ENCODE data around the gene GVQW3.
"Not testable (repeated sequence)": the region's sequence is repeated elsewhere in the genome, so short reads cannot be mapped to it uniquely, and the experiment has no call there.

The GVQW3 gene

GRCh38 chr11:76391021-76391420 is 9.9 kb downstream of the GVQW3 start:
- peak; percentile 88 for DNase-seq

GRCh38 chr11:76391811-76392475 is 10.8 kb downstream of the GVQW3 start:
- DNase-seq = no peak

- no peak for DNase-seq
Measured at GRCh38 chr11:76392870-76393269, 11.7 kb downstream of the GVQW3 start.

- DNase-seq = no peak
Measured at GRCh38 chr11:76394411-76394810, 13.3 kb downstream of the GVQW3 start.

- DNase-seq = no peak
Measured at GRCh38 chr11:76395296-76395695, 14.2 kb downstream of the GVQW3 start.

- no peak for DNase-seq
Measured at GRCh38 chr11:76397383-76397782, 16.3 kb downstream of the GVQW3 start.

GRCh38 chr11:76400967-76401366 is 19.8 kb downstream of the GVQW3 start:
- no peak for DNase-seq

GRCh38 chr11:76401484-76401883 is 20.4 kb downstream of the GVQW3 start:
- DNase-seq = not testable (repeated sequence)

- DNase-seq = no peak
Measured at GRCh38 chr11:76406359-76406758, 25.2 kb downstream of the GVQW3 start.

GRCh38 chr11:76408171-76408965 is 27.2 kb downstream of the GVQW3 start:
- no peak for DNase-seq

GRCh38 chr11:76410851-76411357 is 29.8 kb downstream of the GVQW3 start:
- no peak for DNase-seq

- DNase-seq = no peak
Measured at GRCh38 chr11:76415073-76415472, 34.0 kb downstream of the GVQW3 start.

- DNase-seq = no peak
Measured at GRCh38 chr11:76419896-76420295, 38.8 kb downstream of the GVQW3 start.

- no peak for DNase-seq
Measured at GRCh38 chr11:76424379-76424778, 43.3 kb downstream of the GVQW3 start.

- DNase-seq = no peak
Measured at GRCh38 chr11:76424891-76425290, 43.8 kb downstream of the GVQW3 start.

- DNase-seq = no peak
Measured at GRCh38 chr11:76426660-76427059, 45.5 kb downstream of the GVQW3 start.

- DNase-seq = no peak
Measured at GRCh38 chr11:76436020-76436419, 54.9 kb downstream of the GVQW3 start.

- no peak for DNase-seq
Measured at GRCh38 chr11:76443268-76443980, 62.3 kb downstream of the GVQW3 start.

- DNase-seq = no peak
Measured at GRCh38 chr11:76444065-76444383, 62.9 kb downstream of the GVQW3 start.

- DNase-seq = peak; percentile 99
Measured at GRCh38 chr11:76444384-76445120, 63.4 kb downstream of the GVQW3 start, which contains the start of gene EMSY. Gene EMSY, plus strand, starts transcription at chr11:76445018. Its CDS starts 1,921 bp downstream, at chr11:76446939.

GRCh38 chr11:76445121-76446084 is 64.3 kb downstream of the GVQW3 start:
- DNase-seq = peak; percentile 62

GRCh38 chr11:76448506-76448905 is 67.4 kb downstream of the GVQW3 start:
- DNase-seq = no peak
